Measurements from ENCODE around the gene IQCK. TPM values are rescaled to one million over a fixed set of nuclear protein-coding genes. Genes with fewer than 3 reads are reported as not detected.
A peak's percentile ranks its signal among the peaks of the same experiment; 100 is the strongest.
"Not testable (repeated sequence)": the region's sequence is repeated elsewhere in the genome, so short reads cannot be mapped to it uniquely, and the experiment has no call there.

IQCK gene, protein sequence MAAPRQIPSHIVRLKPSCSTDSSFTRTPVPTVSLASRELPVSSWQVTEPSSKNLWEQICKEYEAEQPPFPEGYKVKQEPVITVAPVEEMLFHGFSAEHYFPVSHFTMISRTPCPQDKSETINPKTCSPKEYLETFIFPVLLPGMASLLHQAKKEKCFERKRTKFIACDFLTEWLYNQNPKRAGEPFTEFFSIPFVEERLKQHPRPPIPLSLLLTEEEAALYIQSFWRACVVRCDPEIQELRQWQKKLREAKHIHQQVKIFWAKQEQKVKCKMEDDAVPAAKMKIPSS
- under 1 TPM; 0.81 to 0.97 TPM for total RNA-seq

DNA sequence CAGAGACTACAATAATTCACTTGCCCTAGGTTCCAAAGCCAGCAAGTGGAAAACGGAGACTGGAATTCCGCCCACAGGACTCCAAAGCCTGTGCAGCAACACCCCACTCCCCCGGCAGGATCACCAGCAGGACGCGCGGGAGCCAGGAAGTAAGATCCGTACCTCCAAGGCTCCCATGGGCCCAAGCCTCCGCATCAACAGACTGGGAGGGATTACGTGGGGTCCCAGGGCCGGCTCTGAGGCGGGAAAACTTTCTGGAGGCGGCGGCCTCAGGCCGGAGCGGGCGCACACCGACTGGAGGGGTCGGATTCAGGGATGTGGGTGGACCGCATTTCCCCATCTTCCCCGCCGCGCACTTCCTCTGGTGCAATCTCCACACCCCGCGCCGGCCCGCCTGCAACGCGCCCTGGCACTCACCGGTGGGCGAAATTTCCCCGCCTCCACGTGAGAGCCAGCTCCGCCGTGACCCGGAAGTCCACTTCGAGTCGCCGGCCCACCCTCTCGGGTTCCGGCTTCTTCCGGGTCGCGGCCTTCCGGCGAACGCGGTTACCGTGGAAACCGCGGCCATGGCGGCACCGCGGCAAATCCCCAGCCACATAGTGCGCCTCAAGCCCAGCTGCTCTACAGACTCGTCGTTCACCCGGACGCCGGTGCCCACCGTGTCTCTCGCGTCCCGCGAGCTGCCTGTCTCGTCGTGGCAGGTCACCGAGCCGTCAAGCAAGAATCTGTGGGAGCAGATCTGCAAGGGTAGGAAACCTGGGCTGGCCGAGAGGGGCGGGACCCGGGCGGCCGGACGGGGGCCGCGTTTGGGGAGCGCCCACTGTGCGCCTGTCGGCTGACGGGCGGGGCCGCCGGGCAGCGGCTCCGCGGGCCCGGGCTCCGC, at the start of gene IQCK, which contains the start of gene KNOP1:
TSS of gene IQCK (plus strand) at position 531 of the 883 bp plus-strand sequence. CDS start at position 567, 36 bp downstream.
TSS of gene KNOP1 (minus strand) at position 487 of the 883 bp plus-strand sequence. CDS start 3,192 bp downstream, outside the sequence.
- no peaks in the 10 kb centered on the region for H3K27me3 Mint-ChIP-seq (ENCODE audit: low read depth)
- H3K36me3 Mint-ChIP-seq (ENCODE audit: low read depth): peaks cover 18% of the 10 kb centered on the region
- no peaks in the 10 kb centered on the region for H3K9me3 Mint-ChIP-seq (ENCODE audit: insufficient read depth)
- H3K27ac Mint-ChIP-seq: peak within 1 kb of the TSS; percentile 77
- H3K4me3 Mint-ChIP-seq: peak within 1 kb of the TSS; percentile 91
- DNase-seq: peak; percentile 91
- ATAC-seq: peak; percentile 92
- CTCF ChIA-PET: interaction anchor here (1.0 to 1.7 kb wide), 3 partner anchors 15 to 117 kb away, joined by 3 to 4 read pairs (median 4); no protein-coding TSS in a partner anchor
- H3K4me1 Mint-ChIP-seq (ENCODE audit: low read depth): peaks cover 17% of the 10 kb centered on the region
- POLR2A ChIA-PET: no interaction called here

DNA sequence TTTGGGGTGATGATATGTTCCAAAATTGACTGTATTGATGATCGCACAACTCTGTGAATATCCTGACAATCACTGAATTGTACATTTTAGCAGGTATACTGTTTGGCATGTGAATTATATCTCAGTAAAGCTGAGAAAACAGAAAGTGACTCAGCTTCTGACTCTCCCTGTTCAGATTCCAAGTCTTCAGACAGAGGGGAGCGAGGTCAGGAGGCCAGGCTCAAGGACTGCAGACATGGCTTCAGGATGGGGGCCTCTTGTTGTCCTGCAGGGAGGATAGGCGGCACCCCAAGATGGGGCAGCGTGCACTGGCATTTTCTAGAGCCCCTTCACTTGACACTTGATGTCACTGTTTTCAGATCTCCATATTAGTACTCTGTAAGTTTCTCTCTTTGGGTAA, 45.7 kb upstream of the IQCK start:
- no peaks in the 10 kb centered on the region for H3K27me3 Mint-ChIP-seq (ENCODE audit: low read depth)
- DNase-seq: no peak
- ChIA-PET CTCF (no interaction called here), POLR2A (no interaction called here)
- H3K36me3 Mint-ChIP-seq (ENCODE audit: low read depth): peaks cover 8% of the 10 kb centered on the region
- no peaks in the 10 kb centered on the region for H3K4me1 Mint-ChIP-seq (ENCODE audit: low read depth)
- ATAC-seq: no peak
- H3K4me3 Mint-ChIP-seq: no peak overlapping the region
- H3K9me3 Mint-ChIP-seq (ENCODE audit: insufficient read depth): no peaks in the 10 kb centered on the region
- H3K27ac Mint-ChIP-seq: no peak overlapping the region

DNA sequence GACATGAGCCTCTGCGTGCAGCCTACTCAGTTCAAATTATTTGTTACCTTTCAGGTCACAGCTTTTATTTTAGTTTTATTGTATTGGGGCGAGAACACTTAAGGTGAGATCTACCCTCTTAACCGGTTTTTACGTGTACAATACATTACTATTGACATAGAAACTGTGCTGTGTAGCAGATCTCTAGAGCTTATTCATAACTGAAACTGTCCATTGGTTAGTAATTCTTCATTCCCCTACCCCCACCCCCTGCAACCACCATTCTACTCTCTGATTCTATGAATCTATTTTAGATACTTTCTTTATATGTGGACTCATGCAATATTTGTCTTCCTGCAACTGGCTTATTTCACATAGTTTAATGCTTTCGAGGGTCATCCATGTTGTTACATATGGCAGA, 43.6 kb upstream of the IQCK start:
- Mint-ChIP-seq H3K4me1 (ENCODE audit: low read depth) (no peaks in the 10 kb centered on the region), H3K27ac (no peak overlapping the region), H3K27me3 (ENCODE audit: low read depth) (no peaks in the 10 kb centered on the region), H3K36me3 (ENCODE audit: low read depth) (peaks cover 8% of the 10 kb centered on the region), H3K4me3 (no peak overlapping the region), H3K9me3 (ENCODE audit: insufficient read depth) (no peaks in the 10 kb centered on the region)
- no peak for DNase-seq
- ATAC-seq: no peak
- CTCF ChIA-PET: no interaction called here
- POLR2A ChIA-PET: no interaction called here

DNA sequence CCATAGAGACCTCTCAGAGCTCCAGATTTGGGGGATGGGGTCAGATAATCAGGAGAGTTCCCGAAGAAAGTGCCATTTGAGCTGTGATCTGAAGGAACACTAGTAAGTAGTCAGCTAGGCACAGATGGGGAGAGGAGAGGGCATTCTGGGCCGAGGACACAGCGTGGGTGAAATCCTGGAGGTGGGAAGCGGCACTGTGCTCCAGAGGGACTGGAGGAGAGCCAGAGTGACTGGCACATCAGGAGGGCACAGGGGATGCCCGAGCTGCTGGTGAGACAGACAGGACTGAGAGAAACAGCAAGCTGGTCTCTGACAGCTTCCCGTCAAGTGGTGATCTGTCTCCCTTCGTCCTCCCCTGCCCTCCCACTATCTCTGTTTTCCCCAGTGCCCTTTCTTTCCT, 40.7 kb upstream of the IQCK start:
- Mint-ChIP-seq H3K9me3 (ENCODE audit: insufficient read depth) (no peaks in the 10 kb centered on the region), H3K4me1 (ENCODE audit: low read depth) (no peaks in the 10 kb centered on the region), H3K27me3 (ENCODE audit: low read depth) (no peaks in the 10 kb centered on the region), H3K27ac (no peak overlapping the region), H3K36me3 (ENCODE audit: low read depth) (peaks cover 7% of the 10 kb centered on the region), H3K4me3 (no peak overlapping the region)
- ChIA-PET CTCF (no interaction called here), POLR2A (no interaction called here)
- DNase-seq (no peak), ATAC-seq (no peak)

DNA sequence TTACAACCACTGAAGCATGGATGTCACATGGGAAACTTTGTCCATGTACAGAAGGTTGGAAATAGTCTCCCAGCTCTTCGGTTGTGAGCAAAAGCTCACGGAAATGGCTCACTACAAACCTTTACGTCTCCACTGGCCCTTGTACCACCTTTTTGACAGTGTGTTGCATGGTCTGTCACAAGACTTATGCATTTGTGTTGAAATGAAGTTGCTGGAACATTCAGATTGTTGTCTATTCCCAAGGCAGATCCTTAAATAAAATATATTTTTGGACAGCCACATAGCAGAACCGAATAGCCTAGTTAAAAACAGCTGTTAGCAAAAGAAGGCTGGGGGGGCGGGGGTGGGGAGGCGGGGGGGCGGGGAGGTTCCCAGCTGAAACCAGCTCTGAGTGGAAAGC, 39.3 kb upstream of the IQCK start:
- Mint-ChIP-seq H3K4me3 (no peak overlapping the region), H3K27ac (no peak overlapping the region), H3K9me3 (ENCODE audit: insufficient read depth) (no peaks in the 10 kb centered on the region), H3K4me1 (ENCODE audit: low read depth) (no peaks in the 10 kb centered on the region), H3K36me3 (ENCODE audit: low read depth) (peaks cover 19% of the 10 kb centered on the region), H3K27me3 (ENCODE audit: low read depth) (no peaks in the 10 kb centered on the region)
- DNase-seq: no peak
- ChIA-PET POLR2A (no interaction called here), CTCF (no interaction called here)
- ATAC-seq: no peak

DNA sequence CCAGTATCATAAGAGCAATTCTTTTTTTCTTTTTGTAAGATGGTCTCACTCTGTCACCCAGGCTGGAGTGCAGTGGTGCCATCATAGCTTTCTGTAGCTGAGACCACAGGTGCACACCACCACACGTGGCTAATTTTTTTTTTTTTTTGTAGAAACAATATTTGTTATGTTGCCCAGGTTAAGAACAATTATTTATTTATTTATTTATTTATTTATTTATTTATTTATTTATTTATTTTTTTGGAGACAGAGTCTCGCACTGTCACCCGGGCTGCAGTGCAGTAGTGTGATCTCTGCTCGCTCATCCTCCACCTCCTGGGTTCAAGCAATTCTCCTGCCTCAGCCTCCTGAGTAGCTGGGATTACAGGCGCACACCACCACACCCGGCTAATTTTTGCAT, 38.8 kb upstream of the IQCK start:
- H3K9me3 Mint-ChIP-seq (ENCODE audit: insufficient read depth); H3K27me3 Mint-ChIP-seq (ENCODE audit: low read depth); DNase-seq; H3K4me1 Mint-ChIP-seq (ENCODE audit: low read depth); ATAC-seq; POLR2A ChIA-PET; CTCF ChIA-PET; H3K4me3 Mint-ChIP-seq; H3K27ac Mint-ChIP-seq: not testable (repeated sequence)
- H3K36me3 Mint-ChIP-seq (ENCODE audit: low read depth): peaks cover 22% of the 10 kb centered on the region

DNA sequence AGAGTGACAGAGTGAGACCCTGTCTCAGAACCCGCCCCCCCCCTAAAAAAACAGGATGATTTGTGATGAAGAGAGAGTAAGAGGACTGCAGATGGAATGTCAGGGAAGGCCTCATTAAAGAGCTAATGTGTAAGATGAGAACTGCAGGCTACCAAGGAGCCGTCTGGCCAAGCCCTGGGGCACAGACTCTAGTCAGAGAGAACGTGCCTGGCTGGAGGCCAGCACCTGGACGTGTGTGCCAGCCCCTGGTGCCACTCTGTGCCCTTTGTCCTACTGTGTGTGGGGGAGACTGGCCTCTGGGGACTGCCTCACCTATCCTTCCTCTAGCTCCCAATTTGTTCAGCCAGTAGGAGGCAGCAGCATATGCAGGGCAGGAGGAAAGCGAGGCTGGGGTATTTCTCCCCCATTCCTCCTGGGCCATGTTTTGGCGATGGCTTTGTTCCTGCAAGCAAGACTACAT, 37.2 kb upstream of the IQCK start:
- peaks cover 33% of the 10 kb centered on the region for H3K36me3 Mint-ChIP-seq (ENCODE audit: low read depth)
- H3K27ac Mint-ChIP-seq: no peak overlapping the region
- H3K4me3 Mint-ChIP-seq: no peak overlapping the region
- no peaks in the 10 kb centered on the region for H3K9me3 Mint-ChIP-seq (ENCODE audit: insufficient read depth)
- ATAC-seq (no peak), DNase-seq (no peak)
- POLR2A ChIA-PET: no interaction called here
- H3K27me3 Mint-ChIP-seq (ENCODE audit: low read depth): no peaks in the 10 kb centered on the region
- H3K4me1 Mint-ChIP-seq (ENCODE audit: low read depth): no peaks in the 10 kb centered on the region
- CTCF ChIA-PET: interaction anchor here (1.1 to 1.2 kb wide), 2 partner anchors 12 to 96 kb away, joined by 3 read pairs; no protein-coding TSS in a partner anchor

DNA sequence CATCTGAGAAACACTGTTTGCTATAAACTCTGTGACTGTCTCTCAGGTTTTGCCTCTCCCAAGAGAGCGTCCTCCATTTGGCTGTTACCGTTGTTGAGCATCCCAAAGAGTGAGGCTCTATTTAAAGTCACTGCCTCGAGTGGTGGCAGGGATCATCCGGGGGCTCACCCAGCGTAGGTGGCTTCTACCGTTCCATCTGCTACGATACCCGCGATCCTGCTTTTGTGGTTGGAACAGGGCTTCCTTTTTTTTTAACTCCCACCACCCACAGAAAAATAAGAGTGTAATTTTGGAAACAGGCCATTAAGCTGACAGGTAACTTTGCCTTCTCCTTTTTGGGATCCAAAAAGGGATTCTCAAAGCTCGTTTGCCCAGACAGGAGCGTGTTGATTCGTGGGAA, 36.4 kb upstream of the IQCK start:
- Mint-ChIP-seq H3K27me3 (ENCODE audit: low read depth) (no peaks in the 10 kb centered on the region), H3K27ac (no peak overlapping the region), H3K9me3 (ENCODE audit: insufficient read depth) (no peaks in the 10 kb centered on the region), H3K4me3 (no peak overlapping the region), H3K4me1 (ENCODE audit: low read depth) (no peaks in the 10 kb centered on the region), H3K36me3 (ENCODE audit: low read depth) (peaks cover 34% of the 10 kb centered on the region)
- DNase-seq (no peak), ATAC-seq (no peak)
- ChIA-PET POLR2A (no interaction called here), CTCF (interaction anchor here (1.2 kb wide), 1 partner anchor 13 kb away, joined by 3 read pairs; no protein-coding TSS in a partner anchor)

DNA sequence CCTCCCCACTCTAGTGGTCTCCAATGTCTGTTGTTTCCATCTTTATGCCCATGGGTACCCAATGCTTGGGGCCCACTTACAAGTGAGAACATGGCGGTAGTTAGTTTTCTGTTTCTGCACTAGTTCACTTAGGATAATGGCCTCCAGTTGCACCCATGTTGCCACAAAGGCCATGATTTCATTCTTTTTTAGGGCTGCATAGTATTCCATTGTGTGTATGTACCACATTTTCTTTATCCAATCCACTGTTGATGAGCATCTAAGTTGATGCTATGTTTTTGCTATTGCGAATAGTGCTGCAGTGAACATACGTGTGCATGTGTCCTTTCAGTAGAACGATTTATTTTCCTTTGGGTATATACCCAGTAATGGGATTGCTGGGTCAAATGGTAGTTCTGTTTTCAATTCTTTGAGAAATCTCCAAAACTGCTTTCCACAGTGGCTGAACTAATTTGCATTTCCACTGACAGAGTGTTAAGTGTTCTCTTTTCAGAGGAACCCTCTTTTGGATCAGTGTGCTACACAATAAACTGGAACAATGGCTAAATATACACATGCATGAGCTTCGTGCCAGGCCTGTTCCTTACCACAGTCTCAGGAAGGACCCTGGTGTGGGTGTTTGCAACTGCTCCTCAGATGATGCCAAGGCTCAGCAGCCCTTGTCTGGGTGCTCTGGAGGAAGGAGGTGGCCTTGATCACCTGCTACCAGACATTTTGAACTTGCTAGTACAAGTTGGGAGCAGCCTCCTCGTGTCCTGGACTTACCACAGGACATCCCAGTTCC, 34.4 kb upstream of the IQCK start:
- Mint-ChIP-seq H3K36me3 (ENCODE audit: low read depth) (peaks cover 47% of the 10 kb centered on the region), H3K9me3 (ENCODE audit: insufficient read depth) (no peaks in the 10 kb centered on the region), H3K27ac (no peak overlapping the region), H3K4me1 (ENCODE audit: low read depth) (peaks cover 6% of the 10 kb centered on the region), H3K27me3 (ENCODE audit: low read depth) (no peaks in the 10 kb centered on the region), H3K4me3 (no peak overlapping the region)
- DNase-seq (no peak), ATAC-seq (no peak)
- ChIA-PET POLR2A (no interaction called here), CTCF (no interaction called here)

DNA sequence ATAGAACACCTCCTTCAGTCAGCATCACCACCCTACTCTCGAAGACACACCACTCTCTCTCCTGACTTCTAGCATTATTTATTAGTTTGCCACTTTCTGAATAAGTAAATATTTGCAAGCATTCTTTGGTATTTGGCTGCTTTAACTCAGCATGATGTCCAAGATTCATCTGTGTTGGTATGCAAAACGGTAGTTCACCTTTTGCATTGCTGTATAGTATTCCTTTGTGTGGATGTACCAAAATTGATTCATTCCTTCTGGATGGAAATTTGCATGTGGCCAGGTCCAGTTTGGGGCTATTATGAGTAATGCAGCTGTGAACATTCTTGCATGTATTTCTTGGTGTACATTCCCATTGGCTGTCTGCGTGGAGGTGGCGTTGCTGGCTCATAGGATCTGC, 32.9 kb upstream of the IQCK start:
- POLR2A ChIA-PET: no interaction called here
- DNase-seq (no peak), ATAC-seq (no peak)
- Mint-ChIP-seq H3K4me1 (ENCODE audit: low read depth) (peaks cover 22% of the 10 kb centered on the region), H3K9me3 (ENCODE audit: insufficient read depth) (no peaks in the 10 kb centered on the region), H3K4me3 (no peak overlapping the region), H3K36me3 (ENCODE audit: low read depth) (peaks cover 51% of the 10 kb centered on the region), H3K27me3 (ENCODE audit: low read depth) (no peaks in the 10 kb centered on the region), H3K27ac (no peak overlapping the region)
- CTCF ChIA-PET: no interaction called here

DNA sequence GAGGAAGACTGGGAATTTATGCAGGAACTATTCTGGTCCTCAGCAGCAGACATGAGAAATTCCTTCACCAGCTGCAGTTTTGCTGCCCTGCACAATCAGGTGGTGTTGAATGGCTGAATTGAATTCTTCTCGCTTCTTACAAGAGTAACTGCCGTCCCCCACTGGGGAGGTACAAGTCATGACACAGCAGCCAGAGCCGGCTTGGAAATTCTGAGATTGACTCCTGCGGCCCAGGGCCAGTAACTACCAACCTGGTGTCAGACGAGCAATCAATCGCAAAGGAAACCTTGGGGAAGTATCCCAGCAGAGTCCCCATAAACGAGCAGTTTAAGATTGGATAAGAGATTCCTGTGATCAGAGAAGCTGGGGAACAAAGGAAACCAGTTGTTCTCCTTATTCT, 30.8 kb upstream of the IQCK start:
- ATAC-seq (no peak), DNase-seq (no peak)
- ChIA-PET POLR2A (no interaction called here), CTCF (no interaction called here)
- Mint-ChIP-seq H3K27ac (no peak overlapping the region), H3K36me3 (ENCODE audit: low read depth) (peaks cover 54% of the 10 kb centered on the region), H3K4me3 (no peak overlapping the region), H3K27me3 (ENCODE audit: low read depth) (no peaks in the 10 kb centered on the region), H3K4me1 (ENCODE audit: low read depth) (peaks cover 29% of the 10 kb centered on the region), H3K9me3 (ENCODE audit: insufficient read depth) (no peaks in the 10 kb centered on the region)

Measured in activated CD8-positive, alpha-beta T cell treated with anti-CD3 and anti-CD28 coated beads, Interleukin-2, amount 10 ng/mL, durations not matched to agents 7 days and 5 days (primary cell).